Activated B cell treated with CpG ODN at 0.5 μM for 24 hours (primary cell): ENCODE data around the gene OR5D13. TPM values are rescaled to one million over a fixed set of nuclear protein-coding genes. Genes with fewer than 3 reads are reported as not detected.

Source experiments
- ATAC-seq: fragments of 200-7000 bp; cut with Tn5 transposase; one replicate; pipeline ENCODE4 v1.10.0; 2021; ENCODE audit warnings: low read depth, mild to moderate bottlenecking, moderate library complexity
- CTCF ChIA-PET: fragments of 350-600 bp; sonication (Branson Sonifier 250); formaldehyde crosslinking; loops from one replicate; lab custom pipeline; 2021; ENCODE audit warnings: antibody characterized with exemption; lab: Charles Lee
- POLR2A ChIA-PET: fragments of 350-600 bp; sonication (Branson Sonifier 250); formaldehyde crosslinking; loops from one replicate; lab custom pipeline; 2021; ENCODE audit warnings: antibody characterized with exemption; lab: Charles Lee
- DNase-seq: peaks from one replicate; pipeline ENCODE4 v3.0.0; 2022
- H3K27ac Mint-ChIP-seq: one replicate; pipeline ENCODE4 v1.8.0; 2020; ENCODE audit warnings: mixed read lengths
- H3K27me3 Mint-ChIP-seq: one replicate; pipeline ENCODE4 v1.8.0; 2021; ENCODE audit warnings: mixed read lengths
- H3K36me3 Mint-ChIP-seq: one replicate; pipeline ENCODE4 v1.8.0; 2021; ENCODE audit warnings: low read depth, mixed read lengths
- H3K4me1 Mint-ChIP-seq: one replicate; pipeline ENCODE4 v1.8.0; 2021; ENCODE audit warnings: mixed read lengths
- H3K4me3 Mint-ChIP-seq: one replicate; pipeline ENCODE4 v1.8.0; 2020; ENCODE audit warnings: mild to moderate bottlenecking, mixed read lengths
- H3K9me3 Mint-ChIP-seq: one replicate; pipeline ENCODE4 v1.8.0; 2020; ENCODE audit warnings: mixed read lengths
- CTCF ChIP-seq: fragments of 200-600 bp; IDR thresholded peaks from one replicate; pipeline ENCODE4 v1.8.0; 2022; ENCODE audit warnings: antibody characterized with exemption, mild to moderate bottlenecking
- intact Hi-C: fragments of 100-400 bp; cut with micrococcal nuclease; formaldehyde crosslinking; loops from one replicate; pipeline ENCODE4 v1.15.1; 2024
- total RNA-seq: library from RNA; stranded (reverse); gene quantifications from 2 replicates; pipeline ENCODE4 v1.2.3, GENCODE V29; 2022

Gene OR5D13
- total RNA-seq, 1 donor from 2014 or later = not detected

- CTCF ChIA-PET = no interaction called here
- no peaks in the 10 kb centered on the region for H3K36me3 Mint-ChIP-seq
- POLR2A ChIA-PET = no interaction called here
- ATAC-seq (no peak), DNase-seq (no peak)
- H3K9me3 Mint-ChIP-seq = peaks cover 9% of the 10 kb centered on the region
- no peak within 1 kb of the TSS for H3K4me3 Mint-ChIP-seq
- H3K27me3 Mint-ChIP-seq = no peaks in the 10 kb centered on the region
- no peak for TF ChIP-seq CTCF
- H3K27ac Mint-ChIP-seq = no peak within 1 kb of the TSS
- intact Hi-C loops = no loop called here
- no peaks in the 10 kb centered on the region for H3K4me1 Mint-ChIP-seq
These were observed 22.0 kb downstream of the OR5D13 start, which contains the start of gene OR5D14 for GRCh38 chr11:55795256-55795655. OR5D14 (plus strand) TSS chr11:55795556; CDS start chr11:55795556, 0 bp downstream.

GRCh38 chr11:55806248-55806647, 33.0 kb downstream of the OR5D13 start:
- H3K27ac Mint-ChIP-seq = no peak overlapping the region
- ATAC-seq = no peak
- TF ChIP-seq CTCF = no peak
- peaks cover 26% of the 10 kb centered on the region for H3K9me3 Mint-ChIP-seq
- no peaks in the 10 kb centered on the region for H3K4me1 Mint-ChIP-seq
- POLR2A ChIA-PET = no interaction called here
- H3K27me3 Mint-ChIP-seq = no peaks in the 10 kb centered on the region
- intact Hi-C loops = no loop called here
- CTCF ChIA-PET = no interaction called here
- no peak overlapping the region for H3K4me3 Mint-ChIP-seq
- no peaks in the 10 kb centered on the region for H3K36me3 Mint-ChIP-seq
- no peak for DNase-seq

- peaks cover 17% of the 10 kb centered on the region for H3K9me3 Mint-ChIP-seq
- no peaks in the 10 kb centered on the region for H3K4me1 Mint-ChIP-seq
- intact Hi-C loops = no loop called here
- no peaks in the 10 kb centered on the region for H3K27me3 Mint-ChIP-seq
- ATAC-seq = no peak
- POLR2A ChIA-PET = no interaction called here
- H3K4me3 Mint-ChIP-seq = no peak within 1 kb of the TSS
- no peak within 1 kb of the TSS for H3K27ac Mint-ChIP-seq
- no peak for TF ChIP-seq CTCF
- no peak for DNase-seq
- CTCF ChIA-PET = no interaction called here
- H3K36me3 Mint-ChIP-seq = no peaks in the 10 kb centered on the region
These were observed 37.8 kb downstream of the OR5D13 start, which contains the start of gene OR5L1 for GRCh38 chr11:55811067-55811466. OR5L1 (plus strand) TSS chr11:55811367; CDS start chr11:55811467, 100 bp downstream.

GRCh38 chr11:55819330-55819729, 46.1 kb downstream of the OR5D13 start, which contains the start of gene OR5D18:
OR5D18 (plus strand) TSS chr11:55819630; CDS start chr11:55819630, 0 bp downstream.
- TF ChIP-seq CTCF = no peak

More at GRCh38 chr11:55819330-55819729, 46.1 kb downstream of the OR5D13 start, which contains the start of gene OR5D18:
- H3K9me3 Mint-ChIP-seq = peaks cover 18% of the 10 kb centered on the region
- no peak within 1 kb of the TSS for H3K4me3 Mint-ChIP-seq
- ATAC-seq (no peak), DNase-seq (no peak)
- ChIA-PET CTCF (no interaction called here), POLR2A (no interaction called here)
- intact Hi-C loops = no loop called here
- no peaks in the 10 kb centered on the region for H3K4me1 Mint-ChIP-seq
- H3K27me3 Mint-ChIP-seq = no peaks in the 10 kb centered on the region
- H3K36me3 Mint-ChIP-seq = no peaks in the 10 kb centered on the region
- no peak within 1 kb of the TSS for H3K27ac Mint-ChIP-seq

Other genes starting within 250 kb of the OR5D13 start
- not detected in 2 replicates for gene OR4C15, start 219.0 kb upstream of the OR5D13 start, total RNA-seq
- not detected in 2 replicates for gene OR4C16, start 201.3 kb upstream of the OR5D13 start, total RNA-seq
- not detected in 2 replicates for gene OR4C11, start 165.8 kb upstream of the OR5D13 start, total RNA-seq
- gene OR4P4, start 138.3 kb upstream of the OR5D13 start, total RNA-seq = not detected in 2 replicates
- gene OR4S2, start 125.1 kb upstream of the OR5D13 start, total RNA-seq = not detected in 2 replicates
- not detected in 2 replicates for gene OR4C6, start 111.2 kb upstream of the OR5D13 start, total RNA-seq
- not detected in 2 replicates for gene OR5D14, start 22.1 kb downstream of the OR5D13 start, total RNA-seq
- gene OR5L1, start 37.9 kb downstream of the OR5D13 start, total RNA-seq = not detected in 2 replicates
- gene OR5D18, start 46.2 kb downstream of the OR5D13 start, total RNA-seq = not detected in 2 replicates
- not detected in 2 replicates for gene OR5L2, start 53.8 kb downstream of the OR5D13 start, total RNA-seq
- gene OR5D16, start 65.3 kb downstream of the OR5D13 start, total RNA-seq = not detected in 2 replicates
- gene TRIM51, start 109.9 kb downstream of the OR5D13 start, total RNA-seq = not detected in 2 replicates
- gene OR5W2, start 141.1 kb downstream of the OR5D13 start, total RNA-seq = not detected in 2 replicates
- gene OR5I1, start 163.0 kb downstream of the OR5D13 start, total RNA-seq = not detected in 2 replicates
- not detected in 2 replicates for gene OR10AG1, start 196.5 kb downstream of the OR5D13 start, total RNA-seq
- not detected in 2 replicates for gene OR5F1, start 221.2 kb downstream of the OR5D13 start, total RNA-seq